Ammon's horn (tissue), 1 donor: ENCODE measurements around the gene SMAD7.

Source experiments
- DNase-seq: peaks from one replicate; pipeline ENCODE4 v3.0.0-alpha.2; 2016; ENCODE audit warnings: low spot score

SMAD7 gene

GRCh38 chr18:48893608-48894600 is 56.9 kb downstream of the SMAD7 start:
- no peak for DNase-seq

- no peak for DNase-seq
Measured at GRCh38 chr18:48893061-48893607, 57.6 kb downstream of the SMAD7 start.

- no peak for DNase-seq
Measured at GRCh38 chr18:48892146-48892855, 58.5 kb downstream of the SMAD7 start.

- no peak for DNase-seq
Measured at GRCh38 chr18:48891721-48892120, 59.0 kb downstream of the SMAD7 start.

GRCh38 chr18:48889981-48890762 is 60.6 kb downstream of the SMAD7 start:
- DNase-seq = peak; percentile 64

GRCh38 chr18:48889115-48889941 is 61.4 kb downstream of the SMAD7 start:
- DNase-seq = peak; percentile 68

- no peak for DNase-seq
Measured at GRCh38 chr18:48888773-48889080, 62.0 kb downstream of the SMAD7 start.

- no peak for DNase-seq
Measured at GRCh38 chr18:48887905-48888772, 62.6 kb downstream of the SMAD7 start.

GRCh38 chr18:48887294-48887904 is 63.4 kb downstream of the SMAD7 start:
- no peak for DNase-seq

GRCh38 chr18:48886520-48887293 is 64.1 kb downstream of the SMAD7 start:
- no peak for DNase-seq

GRCh38 chr18:48885924-48886400 is 64.8 kb downstream of the SMAD7 start:
- DNase-seq = no peak

GRCh38 chr18:48885266-48885923 is 65.4 kb downstream of the SMAD7 start:
- DNase-seq = no peak

GRCh38 chr18:48884771-48885170 is 66.0 kb downstream of the SMAD7 start:
- DNase-seq = no peak

- no peak for DNase-seq
Measured at GRCh38 chr18:48884306-48884705, 66.5 kb downstream of the SMAD7 start.

- DNase-seq = no peak
Measured at GRCh38 chr18:48882379-48882778, 68.4 kb downstream of the SMAD7 start.

- DNase-seq = no peak
Measured at GRCh38 chr18:48880931-48881330, 69.8 kb downstream of the SMAD7 start.

- no peak for DNase-seq
Measured at GRCh38 chr18:48879008-48879431, 71.7 kb downstream of the SMAD7 start.

- DNase-seq = no peak
Measured at GRCh38 chr18:48878471-48878870, 72.3 kb downstream of the SMAD7 start.
